Caco-2 (cell line): Measurements from ENCODE around the gene NPAS4. TPM values are rescaled to one million over a fixed set of nuclear protein-coding genes. Genes with fewer than 3 reads are reported as not detected.

Experiments
- BruUV-seq: library from RNA; stranded (reverse); fragments of 400-500 nt; replicated peaks from 2 replicates; lab custom pipeline; 2021; lab: Mats Ljungman, UMichigan
- CTCF ChIA-PET: fragments of 300-600 bp; sonication (Branson Sonifier 250); formaldehyde crosslinking; loops from one replicate; lab custom pipeline; 2022; ENCODE audit warnings: antibody characterized with exemption; lab: Charles Lee
- POLR2A ChIA-PET: fragments of 300-600 bp; sonication (Branson Sonifier 250); formaldehyde crosslinking; loops from one replicate; lab custom pipeline; 2022; ENCODE audit warnings: antibody characterized with exemption; lab: Charles Lee
- DNase-seq, 2 experiments: peaks; one replicate each; pipeline versions ENCODE4 v3.0.0 to v3.0.0-alpha.2; 2020 to 2022
- H3K27me3 ChIP-seq: replicated peaks from 2 replicates; pipeline ENCODE4 v1.6.0; 2011; ENCODE audit warnings: low read length; ENCODE audit not compliant: control insufficient read depth, insufficient read depth
- H3K36me3 ChIP-seq: 2 replicates; pipeline ENCODE4 v1.5.1; 2011; ENCODE audit warnings: low read length; ENCODE audit not compliant: control insufficient read depth, insufficient read depth
- H3K4me1 ChIP-seq: fragments of 250-450 bp; sonication (Bioruptor Pico); 2 replicates; pipeline ENCODE4 v1.5.1; 2020; ENCODE audit warnings: mild to moderate bottlenecking
- H3K4me3 ChIP-seq: 2 replicates; pipeline ENCODE4 v1.5.1; 2011; ENCODE audit warnings: low read depth, mild to moderate bottlenecking, control low read depth, low read length
- H3K9me3 ChIP-seq: fragments of 250-450 bp; sonication (Bioruptor Pico); 2 replicates; pipeline ENCODE4 v1.5.1; 2020; ENCODE audit warnings: mild to moderate bottlenecking, moderate library complexity
- H3K27ac Mint-ChIP-seq: one replicate; pipeline ENCODE4 v1.8.0; 2022; ENCODE audit warnings: mixed read lengths; ENCODE audit not compliant: unreplicated experiment
- H3K27me3 Mint-ChIP-seq: one replicate; pipeline ENCODE4 v1.8.0; 2022; ENCODE audit warnings: mixed read lengths; ENCODE audit not compliant: insufficient read depth, unreplicated experiment
- H3K36me3 Mint-ChIP-seq: one replicate; pipeline ENCODE4 v1.8.0; 2022; ENCODE audit warnings: mild to moderate bottlenecking, mixed read lengths; ENCODE audit not compliant: insufficient read depth, unreplicated experiment
- H3K4me1 Mint-ChIP-seq: one replicate; pipeline ENCODE4 v1.8.0; 2022; ENCODE audit warnings: low read depth, mixed read lengths; ENCODE audit not compliant: unreplicated experiment
- H3K4me3 Mint-ChIP-seq: one replicate; pipeline ENCODE4 v1.8.0; 2022; ENCODE audit warnings: mild to moderate bottlenecking, moderate library complexity, mixed read lengths; ENCODE audit not compliant: unreplicated experiment
- H3K9me3 Mint-ChIP-seq: one replicate; pipeline ENCODE4 v1.8.0; 2022; ENCODE audit warnings: mixed read lengths; ENCODE audit not compliant: unreplicated experiment
- CTCF ChIP-seq, 2 experiments: fragments of 200-600 bp in 1 of 2; IDR thresholded peaks; 1 replicate in 1 of 2; 2 replicates in 1 of 2; pipeline versions ENCODE4 v1.5.1 to v1.8.0; 2011 to 2022; ENCODE audit warnings: antibody characterized with exemption in 1 of 2, control low read depth in 1 of 2, inconsistent platforms in 1 of 2, low read depth in 1 of 2, low read length in 1 of 2, mild to moderate bottlenecking in 1 of 2, moderate library complexity in 1 of 2; ENCODE audit not compliant: insufficient read depth in 1 of 2, severe bottlenecking in 1 of 2, unreplicated experiment in 1 of 2
- intact Hi-C: fragments of 100-400 bp; cut with micrococcal nuclease; formaldehyde crosslinking; loops from one replicate; pipeline ENCODE4 v1.10.0; 2022; ENCODE audit not compliant: unreplicated experiment
- total RNA-seq: library from RNA; stranded (reverse); gene quantifications from 2 replicates; pipeline ENCODE4 v1.2.3, GENCODE V29; 2022

Gene NPAS4
- total RNA-seq, 1 experiment from 2014 or later, result not detected

DNA sequence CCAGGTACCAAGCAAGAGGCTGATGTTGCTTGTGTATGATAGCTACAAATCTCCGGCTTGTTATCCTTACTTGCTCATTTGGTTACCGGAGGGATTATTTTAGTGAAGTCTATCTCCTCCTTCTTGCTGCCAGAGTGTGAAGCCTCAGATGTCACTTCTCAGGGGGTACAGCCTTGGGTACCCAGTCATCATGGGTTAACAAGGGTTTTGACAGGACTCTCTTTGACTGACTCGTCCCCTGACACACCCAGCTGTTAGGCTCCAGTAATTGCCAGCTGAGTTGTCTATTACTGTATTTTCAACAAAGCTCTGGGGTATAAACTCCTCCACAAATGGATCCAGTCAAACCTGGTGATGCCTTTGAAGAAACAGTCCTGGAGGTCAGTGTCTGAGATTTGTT lies 34.0 kb downstream of the NPAS4 start:
- DNase-seq, result no peak
- ChIA-PET POLR2A (no interaction called here), CTCF (interaction anchor here (0.6 to 1.3 kb wide), 4 partner anchors 16 to 251 kb away, joined by 4 to 7 read pairs (median 4); partner anchors contain the start of gene MRPL11)
- intact Hi-C loops, result no loop called here
- Mint-ChIP-seq H3K4me1 (peaks cover 22% of the 10 kb centered on the region), H3K9me3 (peaks cover 9% of the 10 kb centered on the region), H3K4me3 (no peak overlapping the region), H3K27me3 (no peaks in the 10 kb centered on the region), H3K27ac (no peak overlapping the region), H3K36me3 (no peaks in the 10 kb centered on the region)
- H3K9me3 ChIP-seq, result no peaks in the 10 kb centered on the region
- no peaks in the 10 kb centered on the region for H3K36me3 ChIP-seq
- no TSS peak for BruUV-seq
- peaks cover 24% of the 10 kb centered on the region for H3K4me1 ChIP-seq
- no peak for TF ChIP-seq CTCF (IDR thresholded peaks at IDR 0.05; ENCODE audit: insufficient read depth in 1 of 2, low read depth in 1 of 2, low read length in 1 of 2, severe bottlenecking in 1 of 2, unreplicated experiment in 1 of 2)
- H3K27me3 ChIP-seq, result no peaks in the 10 kb centered on the region
- no peak overlapping the region for H3K4me3 ChIP-seq

GRCh38 chr11:66457826-66458225 lies 37.0 kb downstream of the NPAS4 start:
- H3K4me3 ChIP-seq, result no peak overlapping the region
- H3K36me3 Mint-ChIP-seq, result no peaks in the 10 kb centered on the region
- intact Hi-C loops, result loop anchor here (2.0 kb wide), 1 partner anchor 19 kb away; the partner anchor contains the start of gene MRPL11
- H3K27me3 Mint-ChIP-seq, result no peaks in the 10 kb centered on the region
- H3K36me3 ChIP-seq, result no peaks in the 10 kb centered on the region
- peaks cover 2% of the 10 kb centered on the region; the same call in 1 of the 2 replicates for H3K9me3 ChIP-seq
- H3K4me1 Mint-ChIP-seq, result peaks cover 22% of the 10 kb centered on the region
- no peak for TF ChIP-seq CTCF (IDR thresholded peaks at IDR 0.05; ENCODE audit: insufficient read depth in 1 of 2, low read depth in 1 of 2, low read length in 1 of 2, severe bottlenecking in 1 of 2, unreplicated experiment in 1 of 2)
- no peak for DNase-seq
- ChIA-PET POLR2A (interaction anchor here (0.6 to 2.3 kb wide), 4 partner anchors 22 to 180 kb away, joined by 3 to 8 read pairs (median 3); partner anchors contain the start of gene DPP3), CTCF (no interaction called here)
- H3K27ac Mint-ChIP-seq, result no peak overlapping the region
- BruUV-seq, result no TSS peak
- H3K4me1 ChIP-seq, result peaks cover 24% of the 10 kb centered on the region
- no peaks in the 10 kb centered on the region for H3K27me3 ChIP-seq
- peaks cover 8% of the 10 kb centered on the region for H3K9me3 Mint-ChIP-seq
- H3K4me3 Mint-ChIP-seq, result no peak overlapping the region

DNA sequence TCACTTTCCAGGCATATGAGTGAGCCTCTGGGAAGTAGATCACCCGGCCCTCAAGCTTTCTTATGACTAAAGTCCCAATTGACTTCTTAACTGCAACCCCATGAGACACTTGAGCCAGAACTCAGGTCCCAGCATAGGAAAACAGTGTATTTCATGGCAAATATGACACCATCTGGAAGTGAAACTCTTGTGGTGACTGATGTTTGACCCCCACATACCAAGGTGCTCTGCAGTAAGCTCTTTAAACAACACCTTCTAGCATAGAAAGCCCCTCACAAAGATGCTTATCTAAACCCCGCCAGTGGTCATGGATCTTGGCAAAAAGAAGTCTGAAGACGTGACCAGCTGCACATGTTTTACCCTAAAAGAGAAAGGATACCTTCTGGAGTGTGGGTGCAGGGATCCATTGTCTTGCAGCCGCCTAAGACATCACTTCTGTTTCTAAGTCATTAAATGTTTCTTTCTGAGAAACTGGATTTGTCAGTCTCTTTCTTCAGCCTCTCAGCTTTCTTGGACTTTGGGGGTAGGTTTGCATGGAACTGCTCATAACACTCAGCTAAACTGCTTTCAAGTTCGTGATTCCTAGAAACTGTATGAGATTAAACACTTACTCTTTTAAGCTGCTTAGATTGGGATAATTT lies 38.4 kb downstream of the NPAS4 start:
- ChIA-PET POLR2A (interaction anchor here (0.8 to 2.3 kb wide), 3 partner anchors 21 to 218 kb away, joined by 3 to 8 read pairs (median 3); partner anchors contain the start of genes DPP3, RBM4 and RBM4B), CTCF (interaction anchor here (1.8 kb wide), 1 partner anchor 20 kb away, joined by 10 read pairs; the partner anchor contains the start of gene MRPL11)
- H3K4me1 Mint-ChIP-seq, result peaks cover 22% of the 10 kb centered on the region
- H3K36me3 ChIP-seq, result no peaks in the 10 kb centered on the region
- H3K4me3 ChIP-seq, result no peak overlapping the region
- DNase-seq, result peak in 1 of 2 experiments; percentile 39
- no peaks in the 10 kb centered on the region for H3K27me3 Mint-ChIP-seq
- peaks cover 4% of the 10 kb centered on the region; the same call in 1 of the 2 replicates for H3K9me3 ChIP-seq
- H3K4me1 ChIP-seq, result peaks cover 19% of the 10 kb centered on the region
- peaks cover 17% of the 10 kb centered on the region for H3K9me3 Mint-ChIP-seq
- no peak overlapping the region for H3K4me3 Mint-ChIP-seq
- intact Hi-C loops, result loop anchor here (2.0 kb wide), 1 partner anchor 20 kb away; the partner anchor contains the start of gene MRPL11
- H3K36me3 Mint-ChIP-seq, result no peaks in the 10 kb centered on the region
- BruUV-seq, result no TSS peak
- no peak overlapping the region for H3K27ac Mint-ChIP-seq
- TF ChIP-seq CTCF (IDR thresholded peaks at IDR 0.05; ENCODE audit: insufficient read depth in 1 of 2, low read depth in 1 of 2, low read length in 1 of 2, severe bottlenecking in 1 of 2, unreplicated experiment in 1 of 2), result no peak
- no peaks in the 10 kb centered on the region for H3K27me3 ChIP-seq
